Measurements from ENCODE around the gene VTI1A. TPM values are rescaled to one million over a fixed set of nuclear protein-coding genes. Genes with fewer than 3 reads are reported as not detected.

VTI1A gene
- total RNA-seq, 1 donor from 2014 or later = 32.6 TPM

DNA sequence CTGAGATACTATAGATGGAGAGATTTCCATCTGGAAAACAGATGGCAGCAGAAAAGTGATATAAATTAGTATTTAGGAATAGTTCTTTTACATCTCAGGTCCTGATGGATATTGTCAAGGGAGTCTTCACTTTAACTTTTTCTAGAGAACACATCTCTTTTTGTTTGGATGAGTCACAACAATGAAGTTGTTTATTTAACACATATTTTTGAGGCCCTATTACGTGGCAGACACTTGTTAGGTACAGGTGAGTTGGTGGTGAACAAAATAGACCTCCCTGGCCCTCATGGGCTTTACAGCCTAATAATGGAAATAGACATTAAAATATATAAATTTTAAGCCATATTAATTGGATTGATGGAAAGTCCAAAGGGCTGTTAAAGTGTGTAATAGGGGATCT, 168.3 kb downstream of the VTI1A start:
- Mint-ChIP-seq H3K27ac (no peak overlapping the region), H3K4me1 (ENCODE audit: unreplicated experiment) (no peaks in the 10 kb centered on the region), H3K4me3 (no peak overlapping the region), H3K27me3 (no peaks in the 10 kb centered on the region), H3K9me3 (peaks cover 12% of the 10 kb centered on the region), H3K36me3 (peaks cover 12% of the 10 kb centered on the region)
- TF ChIP-seq, protein P1, sequence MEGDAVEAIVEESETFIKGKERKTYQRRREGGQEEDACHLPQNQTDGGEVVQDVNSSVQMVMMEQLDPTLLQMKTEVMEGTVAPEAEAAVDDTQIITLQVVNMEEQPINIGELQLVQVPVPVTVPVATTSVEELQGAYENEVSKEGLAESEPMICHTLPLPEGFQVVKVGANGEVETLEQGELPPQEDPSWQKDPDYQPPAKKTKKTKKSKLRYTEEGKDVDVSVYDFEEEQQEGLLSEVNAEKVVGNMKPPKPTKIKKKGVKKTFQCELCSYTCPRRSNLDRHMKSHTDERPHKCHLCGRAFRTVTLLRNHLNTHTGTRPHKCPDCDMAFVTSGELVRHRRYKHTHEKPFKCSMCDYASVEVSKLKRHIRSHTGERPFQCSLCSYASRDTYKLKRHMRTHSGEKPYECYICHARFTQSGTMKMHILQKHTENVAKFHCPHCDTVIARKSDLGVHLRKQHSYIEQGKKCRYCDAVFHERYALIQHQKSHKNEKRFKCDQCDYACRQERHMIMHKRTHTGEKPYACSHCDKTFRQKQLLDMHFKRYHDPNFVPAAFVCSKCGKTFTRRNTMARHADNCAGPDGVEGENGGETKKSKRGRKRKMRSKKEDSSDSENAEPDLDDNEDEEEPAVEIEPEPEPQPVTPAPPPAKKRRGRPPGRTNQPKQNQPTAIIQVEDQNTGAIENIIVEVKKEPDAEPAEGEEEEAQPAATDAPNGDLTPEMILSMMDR (conservative IDR thresholded peaks at IDR 0.05) = no peak
- no peak for DNase-seq (ENCODE audit: extremely low spot score, unreplicated experiment)

DNA sequence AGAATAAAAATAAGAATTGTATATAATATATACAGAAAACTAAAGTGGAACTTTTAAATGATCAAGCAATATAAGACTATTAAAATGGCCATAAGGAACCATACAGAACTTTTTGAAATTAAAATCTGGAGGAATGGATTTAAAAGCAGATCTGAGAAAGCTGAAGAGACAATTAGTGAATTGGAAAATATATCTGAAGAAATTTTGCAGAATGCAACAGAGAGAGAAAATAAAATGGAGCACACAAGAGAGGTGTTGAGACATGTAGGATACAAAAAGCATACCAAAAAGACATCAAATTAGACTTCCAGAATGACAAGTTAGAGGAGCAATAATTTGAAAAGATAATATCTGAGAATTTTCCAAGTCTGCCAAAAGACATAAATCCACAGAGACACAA, 169.6 kb downstream of the VTI1A start:
- H3K4me1 Mint-ChIP-seq (ENCODE audit: unreplicated experiment) = no peaks in the 10 kb centered on the region
- DNase-seq (ENCODE audit: extremely low spot score, unreplicated experiment) = no peak
- H3K4me3 Mint-ChIP-seq = no peak overlapping the region
- H3K36me3 Mint-ChIP-seq = peaks cover 11% of the 10 kb centered on the region
- TF ChIP-seq, protein P1 (conservative IDR thresholded peaks at IDR 0.05) = no peak
- peaks cover 12% of the 10 kb centered on the region for H3K9me3 Mint-ChIP-seq
- no peaks in the 10 kb centered on the region for H3K27me3 Mint-ChIP-seq
- H3K27ac Mint-ChIP-seq = no peak overlapping the region

DNA sequence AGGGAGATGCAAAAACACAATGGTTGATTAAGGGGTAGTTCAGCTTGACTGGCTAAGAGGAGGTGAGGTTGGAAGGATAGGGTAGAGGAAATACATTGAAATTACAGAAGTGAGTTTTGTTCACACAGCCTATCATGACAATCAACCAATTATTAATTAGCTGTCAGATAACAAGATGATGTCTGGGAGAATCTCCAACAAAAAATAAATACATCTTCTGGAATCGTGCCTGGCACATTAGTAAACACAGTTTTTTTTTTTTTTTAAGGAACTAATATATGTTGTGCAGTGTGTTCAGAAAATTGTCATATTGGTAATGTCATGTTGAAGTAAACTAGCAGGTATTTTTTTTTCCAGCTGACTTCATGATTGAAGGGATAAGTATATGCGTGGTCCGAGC, 171.8 kb downstream of the VTI1A start:
- Mint-ChIP-seq H3K4me1 (ENCODE audit: unreplicated experiment) (peaks cover 12% of the 10 kb centered on the region), H3K27ac (no peak overlapping the region), H3K27me3 (no peaks in the 10 kb centered on the region), H3K36me3 (peaks cover 11% of the 10 kb centered on the region), H3K9me3 (peaks cover 12% of the 10 kb centered on the region), H3K4me3 (no peak overlapping the region)
- TF ChIP-seq, protein P1 (conservative IDR thresholded peaks at IDR 0.05) = no peak
- no peak for DNase-seq (ENCODE audit: extremely low spot score, unreplicated experiment)

DNA sequence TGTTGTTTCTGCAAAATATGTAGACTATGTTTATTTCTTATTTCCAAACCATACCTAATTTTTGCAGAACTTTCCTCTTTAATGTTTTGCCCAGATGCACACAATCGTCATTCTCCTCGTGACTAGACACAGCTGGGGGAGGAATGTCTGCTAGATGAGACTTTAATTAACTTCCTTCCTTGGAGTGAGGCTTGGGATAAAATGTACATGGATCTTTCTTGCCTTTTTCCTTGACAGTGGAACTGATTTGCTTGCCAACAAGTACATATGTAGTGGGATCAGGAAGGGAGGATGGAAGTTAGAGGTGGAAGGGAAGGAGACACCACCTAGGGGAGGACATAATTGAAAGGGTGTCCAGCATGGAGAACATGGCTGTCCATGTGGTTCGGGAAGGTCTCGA, 172.5 kb downstream of the VTI1A start:
- peaks cover 11% of the 10 kb centered on the region for H3K36me3 Mint-ChIP-seq
- TF ChIP-seq, protein P1 (conservative IDR thresholded peaks at IDR 0.05) = no peak
- peaks cover 14% of the 10 kb centered on the region for H3K4me1 Mint-ChIP-seq (ENCODE audit: unreplicated experiment)
- no peak overlapping the region for H3K4me3 Mint-ChIP-seq
- H3K9me3 Mint-ChIP-seq = peaks cover 12% of the 10 kb centered on the region
- no peaks in the 10 kb centered on the region for H3K27me3 Mint-ChIP-seq
- no peak overlapping the region for H3K27ac Mint-ChIP-seq
- no peak for DNase-seq (ENCODE audit: extremely low spot score, unreplicated experiment)

DNA sequence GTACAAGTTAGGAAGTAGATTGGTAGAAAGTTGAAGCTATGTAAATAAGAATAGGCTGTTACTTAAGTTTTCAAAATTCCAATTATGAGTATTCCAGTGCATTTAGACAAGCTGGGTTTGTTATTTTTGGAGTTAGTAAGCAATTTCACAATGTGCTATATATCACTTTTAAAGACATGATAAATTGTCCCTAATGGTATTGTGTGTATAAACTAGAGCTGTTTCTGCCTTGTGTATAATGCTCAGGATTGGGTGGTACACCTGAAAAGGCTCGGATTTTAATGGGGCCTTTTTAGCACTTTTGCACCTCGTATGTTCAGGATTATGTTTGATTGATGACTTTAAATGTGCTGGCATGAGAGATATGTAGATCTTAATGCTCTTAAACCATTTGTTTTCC, 175.8 kb downstream of the VTI1A start:
- H3K27ac Mint-ChIP-seq = no peak overlapping the region
- TF ChIP-seq, protein P1 (conservative IDR thresholded peaks at IDR 0.05) = no peak
- no peaks in the 10 kb centered on the region for H3K9me3 Mint-ChIP-seq
- H3K27me3 Mint-ChIP-seq = no peaks in the 10 kb centered on the region
- DNase-seq (ENCODE audit: extremely low spot score, unreplicated experiment) = no peak
- H3K4me1 Mint-ChIP-seq (ENCODE audit: unreplicated experiment) = peaks cover 14% of the 10 kb centered on the region
- no peak overlapping the region for H3K4me3 Mint-ChIP-seq
- H3K36me3 Mint-ChIP-seq = peaks cover 7% of the 10 kb centered on the region

DNA sequence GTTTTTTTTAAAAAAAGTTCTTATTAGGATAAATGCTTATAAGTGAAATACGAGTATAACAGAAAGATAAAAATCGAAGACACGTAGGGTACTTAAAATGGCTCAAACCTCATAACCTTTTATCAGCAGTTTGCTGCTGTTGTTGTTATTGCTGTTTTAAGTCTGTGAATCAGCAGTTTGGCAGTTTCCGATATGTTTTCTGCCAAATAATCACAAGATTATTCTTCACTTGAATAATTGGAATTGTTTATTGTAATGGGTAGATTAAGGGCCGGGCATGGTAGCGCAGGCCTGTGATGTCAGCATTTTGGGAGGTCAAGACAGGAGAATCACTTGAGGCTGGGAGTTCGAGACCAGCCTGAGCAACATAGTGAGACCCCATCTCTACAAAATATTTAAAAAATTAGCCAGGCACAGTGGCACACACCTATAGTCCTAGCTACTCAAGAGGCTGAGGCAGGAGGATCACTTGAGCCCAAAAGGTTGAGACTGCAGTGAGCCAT, 177.6 kb downstream of the VTI1A start:
- no peak overlapping the region for H3K27ac Mint-ChIP-seq

More for the DNA sequence above, 177.6 kb downstream of the VTI1A start:
- Mint-ChIP-seq H3K4me1 (ENCODE audit: unreplicated experiment) (peaks cover 14% of the 10 kb centered on the region), H3K4me3 (no peak overlapping the region), H3K36me3 (peaks cover 7% of the 10 kb centered on the region), H3K9me3 (no peaks in the 10 kb centered on the region), H3K27me3 (no peaks in the 10 kb centered on the region)
- TF ChIP-seq, protein P1 (conservative IDR thresholded peaks at IDR 0.05) = no peak
- no peak for DNase-seq (ENCODE audit: extremely low spot score, unreplicated experiment)
